ENCODE data around the gene ABR.
"Not testable (repeated sequence)": the region's sequence is repeated elsewhere in the genome, so short reads cannot be mapped to it uniquely, and the experiment has no call there.

Gene ABR

DNA sequence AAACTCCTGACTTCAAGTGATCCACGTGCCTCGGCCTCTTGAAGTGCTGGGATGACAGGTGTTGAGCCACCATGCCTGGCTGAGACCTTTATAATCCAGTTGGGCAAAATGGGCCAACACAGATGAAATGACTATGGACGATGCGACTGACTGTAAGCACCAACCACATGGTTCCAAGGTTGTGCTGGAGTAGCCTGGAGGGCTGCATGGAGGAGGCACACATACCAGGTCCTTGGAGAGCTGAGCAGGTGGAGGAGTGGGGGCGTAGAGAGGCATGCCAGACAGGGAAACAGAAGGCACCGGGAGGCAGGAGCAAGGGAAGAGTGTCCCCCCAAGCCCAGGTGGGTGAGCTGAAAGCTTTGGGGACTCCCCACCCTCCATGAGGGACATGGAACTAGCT lies 85.2 kb downstream of the ABR start:
- no peak for DNase-seq

DNA sequence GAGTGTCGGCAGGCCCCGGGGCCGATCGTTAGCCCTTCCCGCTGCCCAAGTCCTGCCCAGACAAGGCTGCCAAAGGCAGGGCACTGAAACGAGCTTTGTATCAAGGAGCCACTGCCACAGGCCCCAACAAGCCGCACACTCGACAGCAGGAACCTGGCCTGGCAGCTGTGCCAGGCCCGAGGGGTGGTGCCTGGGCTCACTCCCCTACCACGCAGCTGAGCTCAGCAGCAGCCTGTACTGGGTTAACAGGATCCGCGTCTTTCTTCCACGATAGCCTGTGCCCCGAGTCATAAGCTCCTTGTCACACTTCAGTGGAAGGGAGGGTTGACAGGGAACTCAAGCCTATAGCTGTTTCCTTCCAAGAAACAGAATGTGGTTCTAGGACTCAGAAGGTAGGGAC lies 87.9 kb downstream of the ABR start:
- DNase-seq, result no peak

DNA sequence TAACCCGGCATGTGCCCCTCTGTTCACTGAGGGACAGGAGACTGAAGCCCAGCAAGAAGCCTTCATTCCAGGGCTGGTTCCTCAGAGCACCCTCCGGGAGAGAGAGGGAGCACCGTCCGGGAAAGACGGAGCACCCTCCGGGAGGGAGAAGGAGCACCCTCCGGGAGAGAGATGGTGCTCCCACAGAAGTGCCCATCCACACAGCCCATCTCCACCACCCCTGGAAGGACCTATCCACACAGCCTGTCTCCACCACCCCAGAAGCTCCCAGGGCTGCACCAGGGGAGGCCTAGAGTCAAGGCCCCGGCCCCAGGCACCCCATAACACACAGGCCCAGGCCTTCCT lies 88.6 kb downstream of the ABR start:
- DNase-seq, result no peak

DNA sequence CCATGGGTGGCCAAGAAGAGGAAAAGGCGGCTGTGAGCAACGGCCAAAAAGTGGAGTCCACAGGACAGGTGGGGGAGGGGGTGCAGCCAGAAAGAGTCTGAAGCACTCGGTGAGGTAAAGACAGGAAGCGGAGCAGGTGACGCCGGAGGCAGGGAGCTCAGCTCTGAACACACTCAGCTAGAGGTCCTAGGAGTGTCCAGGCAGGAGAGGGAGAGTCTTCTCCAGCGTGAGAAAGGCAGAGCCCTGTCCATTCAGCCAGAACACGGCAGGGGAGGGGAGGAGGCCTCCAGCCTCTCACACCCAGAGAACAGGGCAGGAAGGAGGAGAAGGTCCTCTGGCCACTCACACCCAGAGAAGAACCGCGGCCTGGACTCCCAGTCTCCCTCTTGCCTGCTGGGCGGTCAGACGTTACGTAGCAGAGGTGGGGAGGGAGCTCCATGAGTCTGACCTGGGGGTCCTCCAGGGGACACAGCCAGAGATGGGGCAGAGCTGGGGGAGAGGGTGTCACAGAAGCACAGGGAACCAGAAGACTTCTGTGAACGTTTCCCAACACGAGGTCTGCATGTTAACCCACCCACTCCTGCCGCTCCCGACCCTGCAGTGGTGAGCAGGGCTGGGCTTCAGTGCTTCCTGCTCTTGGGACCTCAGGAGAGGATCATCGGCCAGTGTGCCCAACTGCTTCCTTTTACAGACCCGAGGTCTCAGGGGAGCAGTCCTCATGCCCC lies 89.2 kb downstream of the ABR start:
- DNase-seq, result no peak

DNA sequence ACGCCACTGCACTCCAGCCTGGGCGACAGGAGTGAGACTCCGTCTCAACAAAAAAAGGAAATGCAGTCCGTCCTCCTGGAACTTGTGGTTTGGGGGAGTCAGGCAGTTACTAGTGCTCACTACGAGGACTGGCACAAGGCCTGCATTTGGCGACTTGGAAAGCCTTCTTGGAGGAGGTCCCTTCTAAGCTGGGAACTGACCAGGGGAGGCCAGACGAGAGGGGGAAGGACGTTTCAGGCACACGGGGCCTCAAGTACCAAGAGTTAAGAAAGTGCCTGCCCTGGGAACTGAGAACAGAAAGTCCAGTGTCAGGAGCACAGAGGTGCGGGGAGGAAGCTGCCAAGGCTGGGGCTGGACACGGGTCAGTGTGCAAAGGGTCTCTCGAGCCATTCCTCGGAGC lies 89.9 kb downstream of the ABR start:
- no peak for DNase-seq

DNA sequence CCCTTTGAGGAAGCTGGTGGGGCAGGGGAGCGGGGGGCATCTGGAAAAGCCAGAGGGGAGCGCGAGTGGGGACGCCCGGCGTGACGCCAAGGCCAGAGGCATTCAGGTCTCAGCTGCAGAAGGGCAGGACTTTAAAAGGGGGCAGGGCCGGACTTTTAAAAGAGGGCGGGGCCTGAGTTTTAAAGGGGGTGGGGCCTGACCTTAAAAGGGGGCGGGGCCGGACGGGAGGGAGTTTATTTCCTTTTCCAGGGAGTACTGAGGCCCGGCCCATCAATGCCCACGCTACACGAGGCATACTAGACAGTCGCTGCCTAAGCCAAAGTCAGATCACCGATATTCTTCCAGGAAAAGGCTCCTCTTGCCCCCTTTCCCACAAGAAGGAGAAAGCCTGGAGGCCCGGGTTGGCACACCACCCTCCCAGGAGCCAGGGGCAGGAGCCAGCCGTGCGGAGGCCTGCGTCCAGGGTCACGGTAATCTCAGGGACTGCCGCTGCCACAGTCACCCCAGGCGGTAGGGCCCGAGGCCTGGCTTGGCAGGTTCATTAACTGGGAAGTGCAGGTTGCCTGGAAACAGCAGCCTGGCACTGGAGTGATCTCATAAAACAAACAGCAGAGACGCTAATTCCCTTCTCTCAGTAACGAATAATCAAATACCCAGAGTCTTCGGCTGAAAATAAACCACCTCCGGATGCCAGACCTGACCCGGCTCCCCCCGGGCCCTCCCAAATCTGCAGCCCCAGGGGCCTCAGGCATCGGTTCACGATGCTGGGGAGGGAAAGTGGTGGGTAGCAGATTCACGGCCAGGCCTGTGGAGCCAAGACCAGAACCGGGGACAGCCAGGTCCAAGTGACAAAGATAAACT lies 92.2 kb downstream of the ABR start:
- DNase-seq, result no peak

DNA sequence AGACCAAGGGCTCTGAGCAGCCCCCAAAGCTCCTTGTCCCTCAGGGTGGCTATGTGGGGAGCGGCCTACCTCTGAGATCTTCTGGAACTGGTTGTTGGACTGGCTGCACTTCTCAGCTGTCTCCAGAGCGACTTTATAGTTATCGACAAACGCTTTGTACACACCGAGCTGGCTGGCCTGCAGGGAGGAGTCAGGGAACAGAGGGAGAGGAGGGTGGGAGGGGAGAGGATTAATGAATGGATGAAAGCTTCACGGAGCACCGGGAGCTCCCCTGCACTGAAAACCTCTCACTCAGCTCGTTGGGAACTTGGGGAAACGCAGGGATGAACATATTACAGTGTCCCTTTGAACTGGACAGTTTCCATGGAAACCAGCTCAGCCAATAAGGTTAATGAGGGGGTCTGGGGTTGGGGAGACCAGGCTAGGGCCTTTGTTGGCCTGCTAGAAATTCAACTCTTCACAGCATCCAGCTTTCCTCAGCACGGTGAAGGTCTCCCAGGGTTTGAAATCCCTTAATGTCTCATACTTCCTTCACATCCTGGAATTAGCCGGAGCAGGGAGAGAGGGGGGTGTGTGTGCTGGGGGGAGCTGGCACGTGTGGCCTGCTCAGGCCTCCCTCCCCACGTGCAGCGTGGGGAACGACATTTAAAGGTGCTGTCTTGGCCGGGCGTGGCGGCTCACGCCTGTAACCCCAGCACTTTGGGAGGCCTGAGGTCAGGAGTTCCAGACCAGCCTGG lies 96.2 kb downstream of the ABR start:
- no peak for DNase-seq

DNA sequence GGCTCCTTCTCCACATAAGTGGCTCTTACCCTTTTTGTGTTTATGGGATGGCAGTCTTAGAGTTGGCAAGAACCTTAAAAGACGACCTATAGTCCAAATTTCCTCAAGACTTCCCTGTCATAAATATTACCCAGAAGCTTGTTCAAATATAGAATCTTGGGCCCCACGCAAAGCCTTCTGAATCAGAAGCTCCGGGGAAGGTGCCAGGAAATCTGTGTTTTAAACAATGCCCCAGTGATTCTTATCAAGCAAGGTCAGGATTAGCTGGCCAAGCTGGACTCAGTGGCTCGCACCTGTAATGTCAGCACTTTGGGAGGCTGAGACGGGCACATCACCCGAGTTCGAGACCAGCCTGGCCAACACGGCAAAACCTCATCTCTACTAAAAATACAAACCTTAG lies 97.2 kb downstream of the ABR start:
- no peak for DNase-seq

DNA sequence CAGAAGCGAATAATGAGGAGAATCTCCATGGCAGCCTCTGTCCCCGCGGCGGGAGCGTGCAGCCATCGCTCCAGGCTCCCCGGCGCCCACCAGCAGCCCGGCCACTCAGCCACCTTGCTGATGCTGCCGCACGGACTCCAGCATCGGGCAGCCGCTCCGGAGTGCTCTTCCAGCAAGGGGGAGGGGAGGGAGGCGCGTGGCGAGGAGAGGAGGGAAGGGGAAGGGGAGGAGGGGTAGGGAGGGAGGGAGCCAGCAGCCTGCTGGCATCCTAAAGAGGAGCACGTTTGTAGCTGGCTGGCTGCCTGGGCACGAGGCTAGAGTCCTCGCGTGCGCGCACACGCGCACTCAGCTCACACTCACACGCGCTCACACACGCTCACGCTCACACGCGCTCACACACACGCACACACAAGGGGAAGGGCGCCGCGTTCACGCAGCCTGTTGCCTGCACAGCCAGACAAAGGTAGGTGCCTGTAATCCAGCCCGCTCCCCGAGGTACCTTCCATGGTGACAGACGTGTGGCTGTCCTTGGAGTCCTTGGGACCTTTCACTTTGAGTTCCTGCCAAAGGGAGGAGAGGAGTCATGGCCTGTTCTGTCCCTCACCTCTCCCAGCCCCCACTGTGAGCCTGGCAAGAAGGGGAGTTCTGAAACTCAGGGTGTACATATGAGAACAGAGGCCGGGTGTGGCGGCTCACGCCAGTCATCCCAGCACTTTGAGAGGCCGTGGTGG lies 100.8 kb downstream of the ABR start:
- DNase-seq, result no peak

DNA sequence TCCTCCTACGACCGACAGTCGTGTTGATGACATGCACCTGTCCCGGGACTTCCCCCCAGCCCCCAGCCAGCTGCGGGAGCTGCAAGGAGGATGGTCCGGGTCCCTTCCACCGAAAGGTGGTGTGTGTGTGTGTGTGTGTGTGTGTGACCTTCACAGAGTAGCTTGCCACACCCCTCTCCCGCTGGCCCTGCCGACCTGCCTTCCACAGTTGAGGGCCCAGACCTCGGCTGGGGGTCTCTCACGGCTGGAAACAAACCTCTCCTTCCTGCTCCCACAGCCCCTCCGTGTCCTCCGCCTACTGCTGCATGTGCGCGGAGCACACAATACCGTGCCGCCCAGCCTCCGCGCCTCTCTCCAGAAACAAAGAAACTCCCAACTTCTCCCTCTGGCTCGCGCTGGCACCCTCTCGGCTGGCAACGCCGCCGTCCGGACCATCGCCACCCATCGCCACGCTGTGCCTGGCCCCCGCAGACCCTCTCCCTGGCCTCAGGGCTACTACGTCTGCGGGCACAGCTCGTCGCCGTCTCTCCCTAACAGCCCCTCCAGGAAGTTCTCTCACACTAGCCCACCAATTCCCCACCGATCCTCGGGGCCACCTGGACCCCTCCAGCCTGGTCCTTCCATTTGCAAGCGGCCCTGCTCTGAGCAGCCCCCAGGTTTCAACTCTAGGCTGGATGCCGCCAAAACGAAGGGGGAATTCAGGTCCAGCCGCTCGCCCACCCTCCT lies 101.6 kb downstream of the ABR start:
- DNase-seq, result no peak

DNA sequence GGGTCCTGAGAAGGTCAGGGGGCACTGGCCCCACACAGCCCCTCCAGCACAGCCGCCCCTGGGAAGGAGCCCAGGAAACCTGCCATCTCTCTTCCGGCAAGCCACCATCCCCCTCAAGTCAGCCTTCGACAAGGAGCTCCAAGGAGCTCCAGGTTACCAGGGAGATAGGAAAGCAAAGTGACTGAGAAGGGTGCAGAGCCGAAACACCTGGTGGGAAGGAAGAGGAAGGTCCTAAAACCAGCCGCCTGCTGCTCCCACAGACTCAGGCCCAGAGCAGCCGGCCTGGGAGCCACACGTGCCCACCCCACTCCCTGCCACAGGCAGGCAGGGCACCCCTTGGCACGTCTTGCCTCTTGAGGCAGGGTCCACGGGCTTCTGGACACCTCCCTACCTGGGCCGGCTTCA lies 102.2 kb downstream of the ABR start:
- DNase-seq, result no peak

DNA sequence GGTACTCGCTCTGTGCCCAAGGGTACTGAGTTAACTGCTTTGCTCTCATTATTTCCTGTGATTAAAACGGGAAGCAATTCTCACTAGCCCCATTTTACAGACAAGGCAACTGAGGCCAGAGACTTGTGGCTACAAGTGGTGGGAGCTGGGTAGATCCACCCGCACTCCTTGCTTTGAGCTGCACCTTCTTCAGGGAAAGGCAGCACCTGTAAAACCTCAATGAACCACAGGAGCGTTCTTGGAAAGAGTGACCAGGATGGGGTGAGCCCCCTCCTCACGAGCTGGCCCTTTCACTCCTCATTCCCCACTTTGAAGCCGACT lies 102.8 kb downstream of the ABR start:
- DNase-seq, result no peak

DNA sequence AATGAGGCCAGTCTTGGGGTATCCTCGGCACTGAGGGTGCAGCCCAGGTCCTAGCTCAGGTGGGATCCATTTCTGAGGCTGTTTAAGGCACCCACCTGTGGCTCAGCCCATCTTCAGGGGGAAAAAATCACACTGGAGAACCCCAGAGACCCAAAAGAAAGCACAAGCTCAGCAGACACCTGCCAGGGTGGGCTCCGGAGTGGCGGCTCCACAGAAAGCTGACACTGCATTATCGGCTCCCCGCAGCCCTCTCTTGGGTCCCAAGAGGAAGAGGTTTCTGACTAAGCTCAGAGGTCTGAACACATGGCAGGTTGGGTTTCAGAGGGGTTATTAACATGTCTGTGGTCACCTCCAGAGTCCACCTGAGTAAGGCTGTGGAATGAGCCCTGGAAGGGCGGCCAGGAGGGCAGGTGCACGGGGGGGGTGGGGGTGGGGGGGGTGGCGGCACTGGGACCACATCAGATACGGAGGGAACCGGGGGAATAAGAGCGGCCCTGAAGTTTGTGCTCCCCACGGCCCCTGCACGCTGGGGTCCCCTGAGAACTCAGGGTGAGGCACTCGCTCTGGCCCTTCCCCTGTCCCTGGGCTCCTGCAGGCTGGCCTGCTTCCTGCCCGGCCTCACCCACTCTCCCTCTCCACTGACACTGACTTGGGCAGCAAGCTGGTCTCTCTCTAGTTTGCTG lies 103.3 kb downstream of the ABR start:
- no peak for DNase-seq

DNA sequence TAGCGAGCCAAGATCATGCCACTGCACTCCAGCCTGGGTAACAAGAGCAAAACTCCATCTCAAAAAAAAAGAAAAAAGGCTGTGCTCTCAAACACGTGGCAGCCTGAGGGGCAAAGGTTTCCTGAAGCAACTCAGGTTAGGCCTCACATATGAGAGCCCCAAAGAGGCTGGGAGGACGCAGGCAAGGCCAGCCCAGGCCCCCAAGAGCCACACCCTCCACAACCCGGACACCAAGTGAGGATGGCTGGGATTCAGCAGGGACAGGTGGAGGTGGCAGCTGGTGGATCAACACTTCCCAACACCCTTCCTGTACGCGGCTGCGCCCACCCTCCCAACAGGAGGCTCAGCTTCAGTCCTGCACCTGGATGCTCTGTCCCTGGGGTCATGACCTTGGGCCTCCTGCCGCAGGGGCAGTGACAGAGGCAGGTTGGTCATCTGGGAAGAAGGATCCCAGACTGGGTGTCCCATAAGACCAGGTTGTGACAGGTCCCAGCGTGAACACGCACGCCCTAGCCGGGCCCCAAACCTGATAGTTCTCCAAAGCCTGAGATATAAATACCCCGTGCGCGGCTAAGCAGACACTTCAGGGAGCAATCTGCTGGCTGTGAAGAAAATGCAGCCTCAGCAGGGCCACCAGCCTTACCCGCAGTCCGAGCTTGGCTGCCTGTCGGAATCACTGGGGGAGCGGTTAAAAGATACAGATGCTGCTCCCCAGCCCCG lies 104.7 kb downstream of the ABR start:
- no peak for DNase-seq

DNA sequence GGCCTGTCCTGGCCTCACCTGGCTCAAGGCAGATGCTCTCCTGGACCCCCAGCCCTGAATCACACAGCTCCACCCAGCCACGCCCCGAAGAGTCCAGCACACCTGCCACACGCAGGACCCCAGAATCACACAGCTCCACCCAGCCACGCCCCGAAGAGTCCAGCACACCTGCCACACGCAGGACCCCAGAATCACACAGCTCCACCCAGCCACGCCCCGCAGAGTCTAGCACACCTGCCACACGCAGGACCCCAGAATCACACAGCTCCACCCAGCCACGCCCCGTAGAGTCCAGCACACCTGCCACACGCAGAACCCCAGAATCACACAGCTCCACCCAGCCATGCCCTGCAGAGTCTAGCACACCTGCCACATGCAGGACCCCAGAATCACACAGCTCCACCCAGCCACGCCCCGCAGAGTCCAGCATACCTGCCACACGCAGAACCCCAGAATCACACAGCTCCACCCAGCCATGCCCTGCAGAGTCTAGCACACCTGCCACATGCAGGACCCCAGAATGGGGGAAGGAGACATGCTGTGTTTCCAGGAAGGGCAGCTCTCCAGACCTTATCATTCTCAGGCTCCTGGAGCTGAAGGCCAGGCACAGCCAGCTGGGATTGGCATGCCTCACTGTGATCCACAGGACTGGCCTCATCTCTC lies 105.7 kb downstream of the ABR start:
- DNase-seq, result not testable (repeated sequence)

DNA sequence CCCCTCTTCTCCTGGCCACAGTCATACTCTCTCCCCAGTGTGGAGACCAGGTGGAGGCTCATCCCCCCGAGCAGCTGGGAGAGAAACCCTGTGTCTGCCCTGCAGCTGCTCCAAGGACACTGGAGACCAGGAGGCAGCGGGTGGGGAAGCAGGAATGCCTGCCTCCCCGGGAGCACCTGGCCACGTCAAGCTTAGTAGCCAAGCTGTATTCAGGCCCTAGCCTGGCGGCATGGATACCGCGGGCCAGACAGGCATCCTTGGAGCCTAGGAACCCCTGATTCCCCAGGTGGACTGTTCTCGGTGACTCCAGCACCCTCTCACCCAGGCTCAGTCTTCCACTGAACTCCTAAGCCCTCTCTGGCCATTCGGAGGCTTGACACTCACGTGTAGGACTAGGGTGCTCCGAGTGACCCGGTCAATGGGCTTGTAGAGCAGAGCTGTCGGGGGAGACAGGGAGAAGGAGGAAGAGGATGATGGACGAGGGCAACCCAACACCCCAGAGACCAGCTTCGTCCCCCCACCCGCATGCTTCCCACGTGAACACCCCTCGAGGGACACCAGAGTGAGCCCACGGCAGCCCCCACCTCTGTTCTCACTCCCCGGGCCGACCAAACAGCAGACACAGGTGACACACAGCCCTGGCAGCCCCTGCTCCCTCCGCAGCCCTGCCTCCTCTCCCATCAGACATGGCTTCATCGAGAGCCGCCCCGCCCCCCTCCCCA lies 106.4 kb downstream of the ABR start:
- DNase-seq, result no peak

DNA sequence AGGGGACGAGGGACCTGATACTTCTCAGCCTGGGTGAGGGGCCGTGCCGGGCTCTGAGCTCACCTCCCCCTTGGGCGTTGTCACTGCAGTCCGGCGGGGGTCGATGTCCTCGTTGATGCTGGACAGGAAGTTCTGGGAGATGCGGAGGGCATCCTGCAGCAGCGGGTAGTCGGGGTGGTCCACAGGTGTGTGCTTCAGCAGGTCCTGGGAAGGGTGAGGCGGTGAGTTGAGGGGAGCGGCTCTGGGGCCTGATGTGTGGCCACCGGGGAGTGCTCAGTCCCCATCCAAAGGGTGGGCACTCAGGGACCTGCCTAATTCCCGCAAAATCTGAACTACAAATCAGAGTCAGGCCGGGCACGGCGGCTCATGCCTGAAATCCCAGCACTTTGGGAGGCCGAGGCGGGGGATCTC lies 107.2 kb downstream of the ABR start:
- no peak for DNase-seq

DNA sequence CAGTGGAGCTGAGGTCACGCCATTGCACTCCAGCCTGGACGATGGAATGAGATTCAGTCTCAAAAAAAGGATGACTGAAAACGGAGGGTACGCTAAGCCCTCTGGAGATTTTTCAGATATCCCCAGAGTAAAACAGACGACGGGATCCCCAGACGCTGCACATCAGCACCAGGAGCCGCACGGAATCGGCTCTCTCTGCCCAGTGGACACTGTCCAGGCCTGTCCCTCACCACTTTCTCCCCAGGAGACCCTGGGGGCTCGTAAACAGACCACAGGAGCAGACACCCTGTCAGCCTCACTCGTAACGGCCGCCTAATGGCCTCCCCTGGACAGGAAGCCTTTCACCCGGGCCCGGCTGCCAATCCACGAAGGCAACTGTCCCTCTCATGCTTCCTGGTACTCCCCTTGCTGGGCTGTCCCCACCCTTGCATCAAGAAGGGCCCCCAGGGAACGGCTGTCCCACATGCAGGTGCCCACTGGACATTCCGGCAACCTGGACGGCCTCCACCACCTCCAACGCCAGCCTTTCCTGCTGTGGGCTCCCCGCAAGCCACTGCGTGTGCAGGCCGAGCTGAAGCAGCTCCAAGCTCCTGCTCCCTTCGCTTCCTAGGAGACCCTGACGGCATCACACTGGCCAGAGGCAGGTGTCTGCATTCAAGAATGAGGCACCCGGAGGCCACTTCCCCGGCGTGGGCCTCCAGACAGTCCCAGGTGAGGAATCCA lies 108.5 kb downstream of the ABR start:
- DNase-seq, result no peak

DNA sequence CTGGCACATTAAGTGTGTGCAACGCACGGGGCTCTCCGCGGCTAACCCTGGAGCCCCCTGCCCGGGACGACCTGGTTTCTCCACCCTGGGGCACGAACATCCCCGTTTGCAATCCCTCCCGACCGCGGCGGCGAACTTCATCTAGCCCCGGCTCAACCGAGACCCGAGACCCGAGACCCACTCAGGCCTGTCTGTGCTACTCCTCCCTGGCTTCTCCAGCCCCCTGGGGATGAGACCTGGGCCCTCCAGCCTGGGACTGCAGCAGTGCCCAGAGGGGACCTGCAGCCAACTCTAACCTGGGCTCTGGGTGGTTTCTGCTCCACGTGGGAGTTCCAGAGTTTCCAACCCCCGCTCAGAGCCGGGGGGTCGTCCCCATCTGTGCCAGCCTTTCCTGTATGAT lies 109.4 kb downstream of the ABR start:
- no peak for DNase-seq

Measured in CD4-positive, alpha-beta T cell treated with Interleukin-21 for 1 hour (primary cell).